Measurements from ENCODE around the gene RPS18.
A peak's percentile ranks its signal among the peaks of the same experiment; 100 is the strongest.
"Not testable (repeated sequence)": the region's sequence is repeated elsewhere in the genome, so short reads cannot be mapped to it uniquely, and the experiment has no call there.

Gene RPS18

DNA sequence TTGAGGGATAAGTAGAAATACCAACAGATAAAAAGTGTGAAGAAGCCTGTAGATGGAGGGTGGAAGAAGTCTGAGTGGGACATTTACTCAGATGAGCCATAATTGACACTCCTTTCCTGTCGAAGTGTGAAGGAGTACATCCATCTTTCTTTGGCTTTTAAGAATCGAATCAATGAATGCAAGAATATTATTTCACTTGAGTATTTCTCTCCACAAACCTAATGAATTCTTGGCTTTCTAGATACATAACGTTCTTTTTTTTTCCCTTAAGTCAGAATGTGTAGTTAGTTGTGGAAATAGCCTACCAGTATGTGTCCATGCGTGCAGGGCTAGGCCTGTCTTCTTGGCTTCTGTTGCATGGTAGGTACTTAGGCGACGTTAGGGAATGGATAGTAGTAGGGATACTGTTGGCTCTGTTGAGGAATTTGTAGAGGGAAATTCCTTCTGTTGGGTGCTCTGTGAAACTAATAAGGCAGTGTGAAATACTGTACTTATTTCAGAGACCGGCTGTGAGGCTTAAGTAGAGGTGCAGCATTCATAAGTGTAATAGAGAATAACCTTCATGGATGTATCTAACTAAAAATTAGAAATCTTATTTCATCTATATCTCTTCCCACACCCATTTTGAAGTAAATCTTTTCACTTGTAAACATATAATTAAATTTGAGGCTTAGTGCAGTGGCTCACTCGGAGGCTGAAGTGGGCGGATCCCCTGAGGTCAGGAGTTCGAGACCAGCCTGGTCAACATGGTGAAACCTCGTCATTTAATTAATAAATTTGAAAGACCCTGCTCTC, 1.5 kb downstream of the RPS18 start:
- DNase-seq: no peak

GRCh38 chr6:33273924-33274902, 2.3 kb downstream of the RPS18 start:
- no peak for DNase-seq

GRCh38 chr6:33275795-33276580, 4.1 kb downstream of the RPS18 start:
- not testable (repeated sequence) for DNase-seq

GRCh38 chr6:33276581-33276863, 4.6 kb downstream of the RPS18 start:
- DNase-seq: no peak

- DNase-seq: peak; percentile 38
These were observed 5.2 kb downstream of the RPS18 start, which contains the start of gene B3GALT4 for GRCh38 chr6:33276864-33277662. TSS of gene B3GALT4 (plus strand) at chr6:33277123. CDS start at chr6:33277420, 297 bp downstream.

GRCh38 chr6:33277663-33278391, 6.0 kb downstream of the RPS18 start:
- DNase-seq: no peak

- no peak for DNase-seq
These were observed 6.5 kb downstream of the RPS18 start for GRCh38 chr6:33278392-33278741.

- DNase-seq: no peak
These were observed 6.9 kb downstream of the RPS18 start for GRCh38 chr6:33278810-33279209.

DNA sequence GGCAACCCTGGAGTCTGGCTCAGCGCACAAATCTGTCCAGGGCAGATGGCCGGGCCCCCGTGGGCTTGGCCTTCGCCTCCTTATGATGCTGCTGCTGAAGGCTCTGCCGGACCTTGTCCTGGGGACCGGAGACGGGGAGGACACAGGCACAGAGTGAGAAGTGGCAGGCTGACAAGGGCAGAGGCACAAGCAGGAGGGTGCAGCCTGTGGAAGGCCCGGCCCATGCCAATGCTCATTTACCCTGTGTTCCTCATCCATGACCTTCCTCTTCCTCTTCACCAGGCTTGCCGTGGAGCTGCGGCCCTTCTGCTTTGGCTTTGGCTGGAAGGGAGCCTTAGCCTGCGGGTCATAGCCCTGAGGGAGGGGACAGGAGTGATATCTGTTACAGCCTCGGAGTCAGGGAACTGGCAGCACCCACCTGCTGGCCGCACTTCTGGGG, 7.4 kb downstream of the RPS18 start:
- DNase-seq: no peak

GRCh38 chr6:33279971-33280511, 8.2 kb downstream of the RPS18 start:
- DNase-seq: no peak

GRCh38 chr6:33280539-33280938, 8.7 kb downstream of the RPS18 start:
- no peak for DNase-seq

GRCh38 chr6:33285214-33285613, 13.3 kb downstream of the RPS18 start:
- not testable (repeated sequence) for DNase-seq

DNA sequence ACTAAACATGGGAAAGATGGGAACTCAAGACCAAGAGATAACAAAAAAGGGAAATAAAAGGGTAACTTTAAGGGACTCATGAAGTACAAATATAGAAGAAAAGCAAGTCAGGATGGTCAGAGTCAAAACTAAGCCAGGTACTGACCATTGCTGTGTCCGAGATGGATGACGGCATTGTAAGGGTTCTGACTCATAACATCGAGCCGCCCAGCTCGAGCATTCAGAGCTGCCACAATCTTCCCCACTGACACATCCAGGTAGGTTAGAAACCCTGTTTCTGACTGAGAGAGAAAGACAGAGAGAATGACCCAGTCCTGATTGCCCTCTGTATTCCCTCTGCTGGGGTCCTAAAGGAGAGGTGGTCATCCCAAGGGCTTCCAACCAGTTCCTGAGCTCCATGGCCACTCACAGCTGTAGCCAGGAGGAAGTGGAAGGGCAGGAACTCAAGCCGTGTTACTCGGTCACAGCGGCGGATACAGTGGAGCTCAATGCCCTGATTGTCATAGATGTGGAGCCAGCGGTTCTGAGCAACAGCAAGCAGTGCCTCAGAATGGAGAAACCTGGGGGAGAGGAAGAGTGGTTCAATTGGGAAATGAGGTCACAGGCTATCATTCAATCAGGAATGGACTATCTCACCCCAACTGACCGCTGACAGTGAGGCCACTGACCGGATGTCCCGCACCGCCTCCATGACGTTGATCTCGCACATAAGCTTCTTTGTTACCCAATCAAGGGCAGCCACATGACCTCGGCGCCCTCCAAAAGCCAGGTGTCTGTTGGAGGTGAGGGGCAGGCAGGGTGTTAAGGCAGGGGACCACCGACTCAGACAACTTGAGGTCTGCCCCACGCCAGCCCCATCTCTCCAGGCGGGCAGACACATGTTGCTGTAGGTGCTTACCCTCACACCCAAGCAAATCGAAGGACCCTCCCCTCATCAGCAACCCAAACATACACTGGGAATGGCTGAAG, 15.4 kb downstream of the RPS18 start:
- no peak for DNase-seq

- DNase-seq: no peak
These were observed 16.5 kb downstream of the RPS18 start for GRCh38 chr6:33288141-33288920.

GRCh38 chr6:33288921-33289783, 17.3 kb downstream of the RPS18 start, which contains the start of the genes PFDN6 and WDR46:
TSS of gene PFDN6 (plus strand) at chr6:33289601. CDS start at chr6:33289857, 256 bp downstream.
TSS of gene WDR46 (minus strand) at chr6:33289239. CDS start at chr6:33289170, 69 bp downstream.
- DNase-seq: peak; percentile 97

- DNase-seq: no peak
These were observed 18.0 kb downstream of the RPS18 start for GRCh38 chr6:33289784-33290315.

GRCh38 chr6:33290459-33290858, 18.6 kb downstream of the RPS18 start:
- DNase-seq: no peak

All from midbrain (tissue), 1 donor.